HepG2 (cell line): ENCODE measurements around the gene ATOH8.

ENCODE experiments used
- DR1 ChIP-seq: sonication (generic); formaldehyde crosslinking; IDR thresholded peaks from 2 replicates; pipeline ENCODE4 v1.8.0; 2021; ENCODE audit warnings: mild to moderate bottlenecking, missing genetic modification reagents, inconsistent platforms
- TFE3 ChIP-seq: IDR thresholded peaks from 2 replicates; pipeline ENCODE4 v1.6.1; 2016
- ZNF792 ChIP-seq: IDR thresholded peaks from 2 replicates; pipeline ENCODE4 v1.6.1; 2016

GRCh38 chr2:85806358-85807118 is 52.7 kb downstream of the ATOH8 start:
- TF ChIP-seq ZNF792 (CRISPR knock-in tag) (no peak), TFE3 (CRISPR knock-in tag) (no peak), DR1 (no peak)
